ENCODE results near the gene DNAJC27.

DNA sequence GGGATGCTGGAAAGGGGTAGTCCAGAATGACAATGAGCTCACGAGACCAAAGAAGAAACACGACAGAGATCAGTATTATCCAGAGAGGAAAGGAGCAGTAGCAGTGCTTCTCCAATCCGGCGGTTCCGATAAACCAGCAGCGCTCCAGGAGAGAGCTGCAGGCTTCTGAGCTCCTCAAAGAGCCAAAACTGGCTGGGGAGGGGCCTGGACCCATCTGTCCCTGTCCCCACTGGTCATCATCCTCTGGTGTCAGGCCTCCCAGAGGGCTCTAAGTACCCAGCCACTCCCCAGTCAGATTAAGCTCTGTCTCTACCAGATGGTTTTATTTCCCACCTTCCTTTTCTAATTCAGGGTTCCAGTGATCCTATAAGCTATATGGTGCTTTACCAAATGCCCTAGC is 23.2 kb downstream of the DNAJC27 start:
- TF ChIP-seq PTBP1 (IDR thresholded peaks at IDR 0.05; ENCODE audit: low read depth, low read length) (no peak), TARDBP (IDR thresholded peaks at IDR 0.05) (no peak), MYC (IDR thresholded peaks at IDR 0.05; ENCODE audit: low read depth, low read length) (no peak), MYC (CRISPR knock-in tag; IDR thresholded peaks at IDR 0.05; ENCODE audit: borderline replicate concordance, low read depth) (no peak), FOSL1 (tag; conservative IDR thresholded peaks at IDR 0.05) (no peak)
- TF ChIP-seq, protein P1, sequence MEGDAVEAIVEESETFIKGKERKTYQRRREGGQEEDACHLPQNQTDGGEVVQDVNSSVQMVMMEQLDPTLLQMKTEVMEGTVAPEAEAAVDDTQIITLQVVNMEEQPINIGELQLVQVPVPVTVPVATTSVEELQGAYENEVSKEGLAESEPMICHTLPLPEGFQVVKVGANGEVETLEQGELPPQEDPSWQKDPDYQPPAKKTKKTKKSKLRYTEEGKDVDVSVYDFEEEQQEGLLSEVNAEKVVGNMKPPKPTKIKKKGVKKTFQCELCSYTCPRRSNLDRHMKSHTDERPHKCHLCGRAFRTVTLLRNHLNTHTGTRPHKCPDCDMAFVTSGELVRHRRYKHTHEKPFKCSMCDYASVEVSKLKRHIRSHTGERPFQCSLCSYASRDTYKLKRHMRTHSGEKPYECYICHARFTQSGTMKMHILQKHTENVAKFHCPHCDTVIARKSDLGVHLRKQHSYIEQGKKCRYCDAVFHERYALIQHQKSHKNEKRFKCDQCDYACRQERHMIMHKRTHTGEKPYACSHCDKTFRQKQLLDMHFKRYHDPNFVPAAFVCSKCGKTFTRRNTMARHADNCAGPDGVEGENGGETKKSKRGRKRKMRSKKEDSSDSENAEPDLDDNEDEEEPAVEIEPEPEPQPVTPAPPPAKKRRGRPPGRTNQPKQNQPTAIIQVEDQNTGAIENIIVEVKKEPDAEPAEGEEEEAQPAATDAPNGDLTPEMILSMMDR (IDR thresholded peaks at IDR 0.05 in 2 of 3, conservative IDR thresholded peaks at IDR 0.05 in 1 of 3; ENCODE audit: insufficient read depth in 2 of 3, low read depth in 1 of 3, low read length in 3 of 3), result no peak
- TF ChIP-seq, protein P2, sequence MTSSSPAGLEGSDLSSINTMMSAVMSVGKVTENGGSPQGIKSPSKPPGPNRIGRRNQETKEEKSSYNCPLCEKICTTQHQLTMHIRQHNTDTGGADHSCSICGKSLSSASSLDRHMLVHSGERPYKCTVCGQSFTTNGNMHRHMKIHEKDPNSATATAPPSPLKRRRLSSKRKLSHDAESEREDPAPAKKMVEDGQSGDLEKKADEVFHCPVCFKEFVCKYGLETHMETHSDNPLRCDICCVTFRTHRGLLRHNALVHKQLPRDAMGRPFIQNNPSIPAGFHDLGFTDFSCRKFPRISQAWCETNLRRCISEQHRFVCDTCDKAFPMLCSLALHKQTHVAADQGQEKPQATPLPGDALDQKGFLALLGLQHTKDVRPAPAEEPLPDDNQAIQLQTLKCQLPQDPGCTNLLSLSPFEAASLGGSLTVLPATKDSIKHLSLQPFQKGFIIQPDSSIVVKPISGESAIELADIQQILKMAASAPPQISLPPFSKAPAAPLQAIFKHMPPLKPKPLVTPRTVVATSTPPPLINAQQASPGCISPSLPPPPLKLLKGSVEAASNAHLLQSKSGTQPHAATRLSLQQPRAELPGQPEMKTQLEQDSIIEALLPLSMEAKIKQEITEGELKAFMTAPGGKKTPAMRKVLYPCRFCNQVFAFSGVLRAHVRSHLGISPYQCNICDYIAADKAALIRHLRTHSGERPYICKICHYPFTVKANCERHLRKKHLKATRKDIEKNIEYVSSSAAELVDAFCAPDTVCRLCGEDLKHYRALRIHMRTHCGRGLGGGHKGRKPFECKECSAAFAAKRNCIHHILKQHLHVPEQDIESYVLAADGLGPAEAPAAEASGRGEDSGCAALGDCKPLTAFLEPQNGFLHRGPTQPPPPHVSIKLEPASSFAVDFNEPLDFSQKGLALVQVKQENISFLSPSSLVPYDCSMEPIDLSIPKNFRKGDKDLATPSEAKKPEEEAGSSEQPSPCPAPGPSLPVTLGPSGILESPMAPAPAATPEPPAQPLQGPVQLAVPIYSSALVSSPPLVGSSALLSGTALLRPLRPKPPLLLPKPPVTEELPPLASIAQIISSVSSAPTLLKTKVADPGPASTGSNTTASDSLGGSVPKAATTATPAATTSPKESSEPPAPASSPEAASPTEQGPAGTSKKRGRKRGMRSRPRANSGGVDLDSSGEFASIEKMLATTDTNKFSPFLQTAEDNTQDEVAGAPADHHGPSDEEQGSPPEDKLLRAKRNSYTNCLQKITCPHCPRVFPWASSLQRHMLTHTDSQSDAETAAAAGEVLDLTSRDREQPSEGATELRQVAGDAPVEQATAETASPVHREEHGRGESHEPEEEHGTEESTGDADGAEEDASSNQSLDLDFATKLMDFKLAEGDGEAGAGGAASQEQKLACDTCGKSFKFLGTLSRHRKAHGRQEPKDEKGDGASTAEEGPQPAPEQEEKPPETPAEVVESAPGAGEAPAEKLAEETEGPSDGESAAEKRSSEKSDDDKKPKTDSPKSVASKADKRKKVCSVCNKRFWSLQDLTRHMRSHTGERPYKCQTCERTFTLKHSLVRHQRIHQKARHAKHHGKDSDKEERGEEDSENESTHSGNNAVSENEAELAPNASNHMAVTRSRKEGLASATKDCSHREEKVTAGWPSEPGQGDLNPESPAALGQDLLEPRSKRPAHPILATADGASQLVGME (CRISPR knock-in tag; IDR thresholded peaks at IDR 0.05), result no peak
- TF ChIP-seq, protein P3, sequence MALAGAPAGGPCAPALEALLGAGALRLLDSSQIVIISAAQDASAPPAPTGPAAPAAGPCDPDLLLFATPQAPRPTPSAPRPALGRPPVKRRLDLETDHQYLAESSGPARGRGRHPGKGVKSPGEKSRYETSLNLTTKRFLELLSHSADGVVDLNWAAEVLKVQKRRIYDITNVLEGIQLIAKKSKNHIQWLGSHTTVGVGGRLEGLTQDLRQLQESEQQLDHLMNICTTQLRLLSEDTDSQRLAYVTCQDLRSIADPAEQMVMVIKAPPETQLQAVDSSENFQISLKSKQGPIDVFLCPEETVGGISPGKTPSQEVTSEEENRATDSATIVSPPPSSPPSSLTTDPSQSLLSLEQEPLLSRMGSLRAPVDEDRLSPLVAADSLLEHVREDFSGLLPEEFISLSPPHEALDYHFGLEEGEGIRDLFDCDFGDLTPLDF (CRISPR knock-in tag; IDR thresholded peaks at IDR 0.05), result no peak

All from K562 (cell line).